GM12878 (cell line): ENCODE data around the gene KICS2. TPM values are rescaled to one million over a fixed set of nuclear protein-coding genes. Genes with fewer than 3 reads are reported as not detected.

Source experiments
- ATAC-seq: fragments of 200-7000 bp; cut with Tn5 transposase; 3 replicates; pipeline ENCODE4 v1.9.1; 2020; ENCODE audit warnings: mild to moderate bottlenecking, moderate library complexity
- BruUV-seq: library from RNA; stranded (reverse); fragments of 400-500 nt; replicated peaks from 2 replicates; lab custom pipeline; 2021; lab: Mats Ljungman, UMichigan
- CTCF ChIA-PET: fragments of 300-600 bp; sonication (Branson Sonifier 250); formaldehyde crosslinking; extraction: SDS; loops from one replicate; lab custom pipeline; 2021; ENCODE audit warnings: inconsistent platforms; lab: Yijun Ruan, JAX
- POLR2A ChIA-PET: fragments of 350-600 bp; formaldehyde crosslinking; extraction: SDS; loops from one replicate; lab custom pipeline; 2021; ENCODE audit warnings: inconsistent platforms; lab: Charles Lee
- RAD21 ChIA-PET: fragments of 300-600 bp; sonication (Branson Sonifier 250); formaldehyde crosslinking; loops from one replicate; lab custom pipeline; 2023; ENCODE audit warnings: antibody characterized with exemption; ENCODE audit not compliant: unreplicated experiment; lab: Charles Lee
- SMC1A ChIA-PET: fragments of 300-600 bp; sonication (Branson Sonifier 250); formaldehyde crosslinking; loops from one replicate; lab custom pipeline; 2023; ENCODE audit not compliant: unreplicated experiment, uncharacterized antibody; lab: Charles Lee
- DNase-seq: peaks from one replicate; pipeline ENCODE4 v3.0.0-alpha.2; 2011; ENCODE audit warnings: low read depth, low spot score
- FAIRE-seq: peaks from 3 replicates; lab custom pipeline; 2011; peaks lifted over from hg19 to GRCh38; lab: Jason Lieb, UNC
- H2AFZ ChIP-seq: 2 replicates; pipeline ENCODE4 v1.6.0; 2011; ENCODE audit warnings: low read depth, low read length, control low read depth; ENCODE audit not compliant: control insufficient read depth
- H3K27ac ChIP-seq: 2 replicates; pipeline ENCODE4 v1.5.1; 2011; ENCODE audit warnings: control low read depth; ENCODE audit not compliant: control insufficient read depth, insufficient read depth
- H3K27me3 ChIP-seq, 2 experiments: replicated peaks in 1 of 2; 2 replicates each; pipeline versions ENCODE4 v1.6.0 to v1.6.1; 2011; ENCODE audit warnings: low read length in 1 of 2; ENCODE audit not compliant: control insufficient read depth in 2 of 2, insufficient read depth in 2 of 2
- H3K36me3 ChIP-seq, 2 experiments: 2 replicates each; pipeline ENCODE4 v1.5.1; 2011; ENCODE audit warnings: low read length in 1 of 2; ENCODE audit not compliant: control insufficient read depth in 2 of 2, insufficient read depth in 2 of 2
- H3K4me1 ChIP-seq: 2 replicates; pipeline ENCODE4 v1.6.1; 2011; ENCODE audit warnings: mild to moderate bottlenecking, low read length, moderate library complexity, mixed read lengths; ENCODE audit not compliant: control insufficient read depth, insufficient read depth
- H3K4me2 ChIP-seq: 2 replicates; pipeline ENCODE4 v1.6.0; 2011; ENCODE audit warnings: control low read depth; ENCODE audit not compliant: control insufficient read depth, insufficient read depth
- H3K4me3 ChIP-seq: fragments of 200-600 bp; sonication (generic); 2 replicates; pipeline ENCODE4 v1.5.1; 2016
- H3K79me2 ChIP-seq: 2 replicates; pipeline ENCODE4 v1.6.0; 2011; ENCODE audit warnings: low read length; ENCODE audit not compliant: control insufficient read depth, insufficient read depth
- H3K9ac ChIP-seq: 2 replicates; pipeline ENCODE4 v1.8.0; 2011; ENCODE audit warnings: low read length, control low read depth, mixed read lengths; ENCODE audit not compliant: control insufficient read depth, insufficient read depth
- H3K9me3 ChIP-seq: replicated peaks from 3 replicates; pipeline ENCODE4 v1.5.1; 2011; ENCODE audit warnings: mild to moderate bottlenecking, low read length; ENCODE audit not compliant: control insufficient read depth, insufficient read depth
- H4K20me1 ChIP-seq: 2 replicates; pipeline ENCODE4 v1.6.0; 2011; ENCODE audit not compliant: control insufficient read depth, insufficient read depth
- HDGF ChIP-seq: fragments of 450-650 bp; IDR thresholded peaks from 2 replicates; pipeline ENCODE4 v1.6.1; 2016; ENCODE audit warnings: antibody characterized with exemption
- IKZF1 ChIP-seq: fragments of 450-650 bp; conservative IDR thresholded peaks from 2 replicates; pipeline ENCODE4 v1.6.1; 2017; ENCODE audit warnings: antibody characterized with exemption, mild to moderate bottlenecking
- IKZF2 ChIP-seq, 2 experiments: fragments of 450-650 bp; IDR thresholded peaks; 2 replicates each; pipeline ENCODE4 v1.6.1; 2017; ENCODE audit warnings: mild to moderate bottlenecking in 2 of 2, moderate library complexity in 2 of 2
- MYB ChIP-seq: fragments of 150-350 bp; IDR thresholded peaks from 2 replicates; pipeline ENCODE4 v1.6.1; 2014; ENCODE audit warnings: mild to moderate bottlenecking, low read depth, low read length, borderline replicate concordance
- SREBF1 ChIP-seq: IDR thresholded peaks from 2 replicates; pipeline ENCODE4 v1.6.1; 2012; ENCODE audit warnings: mild to moderate bottlenecking, low read length
- WGBS: methylation state at CpG from one replicate; pipeline ENCODE4 v1.1.6; 2016; ENCODE audit warnings: low lambda C conversion rate; ENCODE audit not compliant: insufficient replicate concordance, insufficient coverage; ENCODE audit errors: missing lambda C conversion rate; 5-methylcytosine and 5-hydroxymethylcytosine counted together
- in situ Hi-C: fragments of 300-500 bp; cut with MboI; formaldehyde crosslinking; loops from 9 replicates; pipeline ENCODE4 v1.14.3; 2018; ENCODE audit warnings: mixed read lengths
- intact Hi-C: fragments of 100-400 bp; cut with micrococcal nuclease; formaldehyde crosslinking; loops from one replicate; pipeline ENCODE4 v1.14.2; 2022; ENCODE audit not compliant: unreplicated experiment
- polyA plus RNA-seq, 11 experiments: library from polyadenylated mRNA; depleted of rRNA in 4 of 11; unstranded in 6 of 11; stranded (reverse) in 5 of 11; fragments of >200 nt; fragmentation: Nextera tagmentation in 4 of 11; fragmentation: Illumina TruSeq in 1 of 11; extraction: Ambion mirVana in 4 of 11; extraction: Trizol in 1 of 11; gene quantifications; 1 replicate in 1 of 11; 2 replicates in 10 of 11; pipeline versions ENCODE4 v1.2.1 to v1.2.3, GENCODE V29; 2011 to 2016; ENCODE audit warnings: inconsistent platforms in 2 of 11, missing spikeins in 2 of 11, low read depth in 1 of 11
- total RNA-seq, 4 experiments: library from RNA; depleted of rRNA in 3 of 4; stranded (reverse); fragments of >200 nt in 3 of 4; fragmentation: Illumina TruSeq in 1 of 4; extraction: Trizol in 1 of 4; gene quantifications; 2 replicates each; pipeline versions ENCODE4 v1.2.1 to v1.2.3, GENCODE V29; 2013 to 2021
- TF ChIP-seq, protein P1 (sequence below): IDR thresholded peaks from 2 replicates; pipeline ENCODE4 v1.6.1; 2011; ENCODE audit warnings: low read depth, mild to moderate bottlenecking, low read length, moderate library complexity, borderline replicate concordance; ENCODE audit errors: extremely low read depth
- TF ChIP-seq, protein P2 (sequence below): fragments of 450-650 bp; IDR thresholded peaks from 2 replicates; pipeline ENCODE4 v1.6.1; 2017; ENCODE audit warnings: mild to moderate bottlenecking, moderate library complexity

KICS2 gene
- total and polyA plus RNA-seq, 10 of the 15 experiments (the other 5 are each of a cell fraction or from before 2014, with no cell fraction given), result 3.9 to 13.1 (median 9.5) TPM

DNA sequence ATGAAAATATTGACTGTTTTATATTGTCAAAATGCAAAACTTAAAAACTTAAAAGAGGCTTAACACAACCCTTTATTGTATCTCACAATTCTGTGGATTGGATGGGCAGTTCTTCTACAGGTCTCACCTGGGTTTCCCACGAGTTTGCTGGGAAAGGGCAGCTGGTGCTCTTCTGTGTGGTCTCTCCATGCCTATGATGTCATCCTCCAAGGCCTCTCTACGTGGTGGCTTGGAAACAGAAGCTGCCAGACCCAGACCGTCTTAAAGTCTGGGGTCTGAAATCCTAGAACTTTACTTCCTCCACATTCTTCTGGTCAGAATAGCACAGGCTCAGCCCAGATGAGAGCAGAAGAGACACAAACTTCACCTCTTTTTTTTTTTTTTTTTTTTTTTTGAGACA lies 36.5 kb upstream of the KICS2 start:
- intact Hi-C loops, result loop anchor here (5.0 to 10.0 kb wide), 3 partner anchors 591 to 1156 kb away; partner anchors contain the start of gene DPY19L2
- no peak for ATAC-seq

More for the DNA sequence above, 36.5 kb upstream of the KICS2 start:
- Histone ChIP-seq H4K20me1 (no peaks in the 10 kb centered on the region), H3K4me2 (no peak overlapping the region), H3K9me3 (no peaks in the 10 kb centered on the region), H3K27me3 (no peaks in the 10 kb centered on the region), H3K4me3 (no peak overlapping the region), H2AFZ (no peak overlapping the region), H3K9ac (no peak overlapping the region), H3K36me3 (no peaks in the 10 kb centered on the region), H3K79me2 (no peaks in the 10 kb centered on the region), H3K4me1 (no peaks in the 10 kb centered on the region), H3K27ac (no peak overlapping the region)
- DNase-seq (no peak), FAIRE-seq (no peak)
- ChIA-PET SMC1A (no interaction called here), RAD21 (interaction anchor here (1.2 to 1.3 kb wide), 4 partner anchors 12 to 414 kb away, joined by 3 to 4 read pairs (median 3); partner anchors contain the start of gene SRGAP1), POLR2A (no interaction called here), CTCF (interaction anchor here (1.6 to 3.9 kb wide), 4 partner anchors 414 to 434 kb away, joined by 6 to 29 read pairs (median 19); partner anchors contain the start of gene SRGAP1)
- no TSS peak for BruUV-seq
- TF ChIP-seq IKZF1 (no peak), HDGF (no peak), SREBF1 (no peak), IKZF2 (IDR thresholded peaks at IDR 0.05) (no peak), MYB (no peak)
- TF ChIP-seq, protein P1, sequence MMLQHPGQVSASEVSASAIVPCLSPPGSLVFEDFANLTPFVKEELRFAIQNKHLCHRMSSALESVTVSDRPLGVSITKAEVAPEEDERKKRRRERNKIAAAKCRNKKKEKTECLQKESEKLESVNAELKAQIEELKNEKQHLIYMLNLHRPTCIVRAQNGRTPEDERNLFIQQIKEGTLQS, result no peak
- TF ChIP-seq, protein P2, sequence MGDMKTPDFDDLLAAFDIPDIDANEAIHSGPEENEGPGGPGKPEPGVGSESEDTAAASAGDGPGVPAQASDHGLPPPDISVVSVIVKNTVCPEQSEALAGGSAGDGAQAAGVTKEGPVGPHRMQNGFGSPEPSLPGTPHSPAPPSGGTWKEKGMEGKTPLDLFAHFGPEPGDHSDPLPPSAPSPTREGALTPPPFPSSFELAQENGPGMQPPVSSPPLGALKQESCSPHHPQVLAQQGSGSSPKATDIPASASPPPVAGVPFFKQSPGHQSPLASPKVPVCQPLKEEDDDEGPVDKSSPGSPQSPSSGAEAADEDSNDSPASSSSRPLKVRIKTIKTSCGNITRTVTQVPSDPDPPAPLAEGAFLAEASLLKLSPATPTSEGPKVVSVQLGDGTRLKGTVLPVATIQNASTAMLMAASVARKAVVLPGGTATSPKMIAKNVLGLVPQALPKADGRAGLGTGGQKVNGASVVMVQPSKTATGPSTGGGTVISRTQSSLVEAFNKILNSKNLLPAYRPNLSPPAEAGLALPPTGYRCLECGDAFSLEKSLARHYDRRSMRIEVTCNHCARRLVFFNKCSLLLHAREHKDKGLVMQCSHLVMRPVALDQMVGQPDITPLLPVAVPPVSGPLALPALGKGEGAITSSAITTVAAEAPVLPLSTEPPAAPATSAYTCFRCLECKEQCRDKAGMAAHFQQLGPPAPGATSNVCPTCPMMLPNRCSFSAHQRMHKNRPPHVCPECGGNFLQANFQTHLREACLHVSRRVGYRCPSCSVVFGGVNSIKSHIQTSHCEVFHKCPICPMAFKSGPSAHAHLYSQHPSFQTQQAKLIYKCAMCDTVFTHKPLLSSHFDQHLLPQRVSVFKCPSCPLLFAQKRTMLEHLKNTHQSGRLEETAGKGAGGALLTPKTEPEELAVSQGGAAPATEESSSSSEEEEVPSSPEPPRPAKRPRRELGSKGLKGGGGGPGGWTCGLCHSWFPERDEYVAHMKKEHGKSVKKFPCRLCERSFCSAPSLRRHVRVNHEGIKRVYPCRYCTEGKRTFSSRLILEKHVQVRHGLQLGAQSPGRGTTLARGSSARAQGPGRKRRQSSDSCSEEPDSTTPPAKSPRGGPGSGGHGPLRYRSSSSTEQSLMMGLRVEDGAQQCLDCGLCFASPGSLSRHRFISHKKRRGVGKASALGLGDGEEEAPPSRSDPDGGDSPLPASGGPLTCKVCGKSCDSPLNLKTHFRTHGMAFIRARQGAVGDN, result no peak
- in situ Hi-C loops, result loop anchor here (25.0 kb wide), 2 partner anchors 846 to 1146 kb away; no protein-coding TSS in a partner anchor
- WGBS, result 5% methylated on average over 3 of the region's 3 CpGs
